ENCODE measurements around the gene RHO.

Gene RHO

GRCh38 chr3:129567176-129567705 is 38.8 kb downstream of the RHO start:
- H3K4me3 ChIP-seq (ENCODE audit: low read depth, low read length) = no peak overlapping the region

GRCh38 chr3:129567939-129568338 is 39.5 kb downstream of the RHO start:
- TF ChIP-seq CTCF (IDR thresholded peaks at IDR 0.05; ENCODE audit: borderline replicate concordance, insufficient read depth, low read depth, low read length) = no peak
- H3K4me3 ChIP-seq (ENCODE audit: low read depth, low read length) = no peak overlapping the region

More at GRCh38 chr3:129567176-129567705, 38.8 kb downstream of the RHO start:
- TF ChIP-seq CTCF (IDR thresholded peaks at IDR 0.05; ENCODE audit: borderline replicate concordance, insufficient read depth, low read depth, low read length) = no peak

- no peak overlapping the region for H3K4me3 ChIP-seq (ENCODE audit: low read depth, low read length)
- TF ChIP-seq CTCF (IDR thresholded peaks at IDR 0.05; ENCODE audit: borderline replicate concordance, insufficient read depth, low read depth, low read length) = no peak
These were observed 41.4 kb downstream of the RHO start for GRCh38 chr3:129569856-129570255.

GRCh38 chr3:129571605-129572547 is 43.4 kb downstream of the RHO start:
- H3K4me3 ChIP-seq (ENCODE audit: low read depth, low read length) = no peak overlapping the region
- no peak for TF ChIP-seq CTCF (IDR thresholded peaks at IDR 0.05; ENCODE audit: borderline replicate concordance, insufficient read depth, low read depth, low read length)

- TF ChIP-seq CTCF (IDR thresholded peaks at IDR 0.05; ENCODE audit: borderline replicate concordance, insufficient read depth, low read depth, low read length) = no peak
These were observed 44.2 kb downstream of the RHO start for GRCh38 chr3:129572603-129573002.

GRCh38 chr3:129573493-129573892 is 45.1 kb downstream of the RHO start:
- no peak for TF ChIP-seq CTCF (IDR thresholded peaks at IDR 0.05; ENCODE audit: borderline replicate concordance, insufficient read depth, low read depth, low read length)
- H3K4me3 ChIP-seq (ENCODE audit: low read depth, low read length) = no peak overlapping the region

More at GRCh38 chr3:129572603-129573002, 44.2 kb downstream of the RHO start:
- no peak overlapping the region for H3K4me3 ChIP-seq (ENCODE audit: low read depth, low read length)

- no peak overlapping the region for H3K4me3 ChIP-seq (ENCODE audit: low read depth, low read length)
- TF ChIP-seq CTCF (IDR thresholded peaks at IDR 0.05; ENCODE audit: borderline replicate concordance, insufficient read depth, low read depth, low read length) = no peak
These were observed 45.8 kb downstream of the RHO start for GRCh38 chr3:129574206-129574605.

Measured in GM12875 (cell line).